ENCODE measurements around the gene ZNF256.

DNA sequence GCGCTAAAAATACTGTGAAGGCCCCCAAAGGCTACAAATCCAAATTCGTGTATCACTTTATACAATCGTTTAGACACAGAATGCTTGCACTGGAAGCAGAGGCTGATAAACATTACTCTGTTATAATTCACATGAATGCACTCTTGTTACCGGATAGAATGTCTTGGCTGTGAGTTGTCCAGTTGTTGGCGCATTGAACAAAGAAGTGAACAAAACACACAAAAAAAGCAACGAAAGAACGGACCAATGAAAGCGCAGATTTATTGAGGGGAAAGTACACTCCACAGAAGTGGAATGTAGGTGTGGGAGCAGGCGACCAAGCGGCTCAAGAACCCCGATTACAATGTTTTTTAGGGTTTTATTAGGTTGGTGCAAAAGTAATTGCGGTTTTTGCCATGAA lies 11.8 kb downstream of the ZNF256 start:
- TF ChIP-seq, protein P1, sequence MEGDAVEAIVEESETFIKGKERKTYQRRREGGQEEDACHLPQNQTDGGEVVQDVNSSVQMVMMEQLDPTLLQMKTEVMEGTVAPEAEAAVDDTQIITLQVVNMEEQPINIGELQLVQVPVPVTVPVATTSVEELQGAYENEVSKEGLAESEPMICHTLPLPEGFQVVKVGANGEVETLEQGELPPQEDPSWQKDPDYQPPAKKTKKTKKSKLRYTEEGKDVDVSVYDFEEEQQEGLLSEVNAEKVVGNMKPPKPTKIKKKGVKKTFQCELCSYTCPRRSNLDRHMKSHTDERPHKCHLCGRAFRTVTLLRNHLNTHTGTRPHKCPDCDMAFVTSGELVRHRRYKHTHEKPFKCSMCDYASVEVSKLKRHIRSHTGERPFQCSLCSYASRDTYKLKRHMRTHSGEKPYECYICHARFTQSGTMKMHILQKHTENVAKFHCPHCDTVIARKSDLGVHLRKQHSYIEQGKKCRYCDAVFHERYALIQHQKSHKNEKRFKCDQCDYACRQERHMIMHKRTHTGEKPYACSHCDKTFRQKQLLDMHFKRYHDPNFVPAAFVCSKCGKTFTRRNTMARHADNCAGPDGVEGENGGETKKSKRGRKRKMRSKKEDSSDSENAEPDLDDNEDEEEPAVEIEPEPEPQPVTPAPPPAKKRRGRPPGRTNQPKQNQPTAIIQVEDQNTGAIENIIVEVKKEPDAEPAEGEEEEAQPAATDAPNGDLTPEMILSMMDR (conservative IDR thresholded peaks at IDR 0.05 in 1 of 2, IDR thresholded peaks at IDR 0.05 in 1 of 2; ENCODE audit: low read depth in 1 of 2, low read length in 2 of 2), result no peak
- TF ChIP-seq EZH2 (IDR thresholded peaks at IDR 0.05; ENCODE audit: low read length, missing control alignments), result no peak
